LNCAP (cell line): ENCODE data around the gene ITPR1.

Source experiments
- TF ChIP-seq, protein P1 (sequence below): fragments of 450-650 bp; IDR thresholded peaks from 2 replicates; pipeline ENCODE4 v1.5.1; 2017; ENCODE audit warnings: mild to moderate bottlenecking

Gene ITPR1

DNA sequence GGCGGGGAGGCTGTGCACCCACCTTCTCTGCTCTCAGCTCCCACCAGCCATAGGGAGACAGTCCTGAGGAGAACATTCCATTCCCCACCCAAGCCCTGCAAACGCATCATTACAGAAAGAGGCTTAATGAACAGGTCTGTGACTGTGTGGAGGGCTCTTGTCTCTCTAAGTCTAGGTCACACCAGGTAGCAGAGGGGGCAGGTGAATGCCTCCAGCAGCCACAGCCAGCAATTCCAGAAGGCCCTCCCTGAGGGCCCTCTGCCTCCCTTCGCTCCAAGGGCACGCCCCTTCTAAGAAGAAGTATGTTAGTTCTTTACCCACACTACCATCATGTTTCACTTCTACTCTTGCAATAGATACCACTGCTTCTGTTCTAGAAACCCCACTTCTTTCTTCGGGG lies 268.6 kb downstream of the ITPR1 start:
- TF ChIP-seq, protein P1, sequence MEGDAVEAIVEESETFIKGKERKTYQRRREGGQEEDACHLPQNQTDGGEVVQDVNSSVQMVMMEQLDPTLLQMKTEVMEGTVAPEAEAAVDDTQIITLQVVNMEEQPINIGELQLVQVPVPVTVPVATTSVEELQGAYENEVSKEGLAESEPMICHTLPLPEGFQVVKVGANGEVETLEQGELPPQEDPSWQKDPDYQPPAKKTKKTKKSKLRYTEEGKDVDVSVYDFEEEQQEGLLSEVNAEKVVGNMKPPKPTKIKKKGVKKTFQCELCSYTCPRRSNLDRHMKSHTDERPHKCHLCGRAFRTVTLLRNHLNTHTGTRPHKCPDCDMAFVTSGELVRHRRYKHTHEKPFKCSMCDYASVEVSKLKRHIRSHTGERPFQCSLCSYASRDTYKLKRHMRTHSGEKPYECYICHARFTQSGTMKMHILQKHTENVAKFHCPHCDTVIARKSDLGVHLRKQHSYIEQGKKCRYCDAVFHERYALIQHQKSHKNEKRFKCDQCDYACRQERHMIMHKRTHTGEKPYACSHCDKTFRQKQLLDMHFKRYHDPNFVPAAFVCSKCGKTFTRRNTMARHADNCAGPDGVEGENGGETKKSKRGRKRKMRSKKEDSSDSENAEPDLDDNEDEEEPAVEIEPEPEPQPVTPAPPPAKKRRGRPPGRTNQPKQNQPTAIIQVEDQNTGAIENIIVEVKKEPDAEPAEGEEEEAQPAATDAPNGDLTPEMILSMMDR: no peak

GRCh38 chr3:4763604-4764247 lies 270.6 kb downstream of the ITPR1 start:
- TF ChIP-seq, protein P1: no peak

- TF ChIP-seq, protein P1: no peak
Observed at GRCh38 chr3:4765212-4765611, 272.1 kb downstream of the ITPR1 start.

DNA sequence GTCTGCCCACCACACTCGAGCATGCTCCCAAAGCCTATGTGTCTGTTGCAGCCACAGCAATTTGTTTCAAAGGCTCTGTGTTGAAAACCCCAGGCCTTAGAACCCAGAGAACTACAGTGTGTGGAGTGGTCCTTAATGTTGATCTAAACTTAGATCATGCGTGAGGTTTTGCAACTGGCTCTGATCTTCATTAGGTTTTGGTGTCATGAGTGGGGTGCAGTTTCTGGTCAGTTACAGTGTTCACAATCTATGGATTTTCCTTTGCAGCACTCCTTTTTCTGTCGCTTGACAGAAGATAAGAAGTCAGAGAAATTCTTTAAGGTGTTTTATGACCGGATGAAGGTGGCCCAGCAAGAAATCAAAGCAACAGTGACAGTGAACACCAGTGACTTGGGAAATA lies 273.1 kb downstream of the ITPR1 start:
- TF ChIP-seq, protein P1: no peak

- TF ChIP-seq, protein P1: no peak
Observed at GRCh38 chr3:4766716-4767499, 273.8 kb downstream of the ITPR1 start.

DNA sequence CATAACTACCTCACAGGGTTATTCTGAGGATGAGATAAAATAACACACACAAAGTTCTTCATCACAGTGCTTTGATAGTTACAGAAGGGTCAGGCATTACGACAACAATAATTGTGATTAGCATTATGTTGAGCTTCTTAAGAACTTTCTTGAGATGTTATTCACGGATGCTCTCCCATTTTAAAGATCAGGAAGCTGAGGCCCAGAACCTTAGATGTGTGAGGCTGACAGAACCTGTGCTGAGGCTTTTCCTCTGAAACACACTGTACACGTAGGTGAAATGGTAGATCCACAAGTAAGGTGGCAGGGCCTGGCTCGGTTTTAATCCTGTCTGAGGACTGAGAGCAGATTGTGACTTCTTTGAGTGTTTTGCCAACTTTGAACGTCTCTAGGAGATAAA lies 274.9 kb downstream of the ITPR1 start:
- TF ChIP-seq, protein P1: no peak

GRCh38 chr3:4768521-4768920 lies 275.4 kb downstream of the ITPR1 start:
- TF ChIP-seq, protein P1: no peak
